HCT116 (cell line): ENCODE measurements around the gene DPEP3. TPM values are rescaled to one million over a fixed set of nuclear protein-coding genes. Genes with fewer than 3 reads are reported as not detected.

Experiments
- ATAC-seq: fragments of 200-7000 bp; cut with Tn5 transposase; 2 replicates; pipeline ENCODE4 v1.9.1; 2020; ENCODE audit warnings: mild to moderate bottlenecking, moderate library complexity
- BruUV-seq: library from RNA; stranded (reverse); fragments of 400-500 nt; replicated peaks from 2 replicates; lab custom pipeline; 2021; lab: Mats Ljungman, UMichigan
- CTCF ChIA-PET: fragments of 300-600 bp; sonication (Branson Sonifier 250); formaldehyde crosslinking; loops from one replicate; lab custom pipeline; 2021; ENCODE audit warnings: antibody characterized with exemption; lab: Charles Lee
- POLR2A ChIA-PET: fragments of 300-600, 350-600 bp; sonication (Branson Sonifier 250); formaldehyde crosslinking; loops from one replicate; lab custom pipeline; 2021; ENCODE audit warnings: antibody characterized with exemption; lab: Charles Lee
- RAD21 ChIA-PET, 2 experiments: fragments of 300-600 bp; sonication (Branson Sonifier 250); formaldehyde crosslinking; loops; one replicate each; lab custom pipeline; 2023; ENCODE audit warnings: low total read pairs in 2 of 2; ENCODE audit not compliant: uncharacterized antibody in 2 of 2, unreplicated experiment in 2 of 2, low non-redundant PET in 1 of 2; lab: Charles Lee
- DNase-seq: peaks from one replicate; pipeline ENCODE4 v3.0.0-alpha.2; 2010; ENCODE audit warnings: low read depth, low spot score
- H2AFZ ChIP-seq: fragments of 200-600 bp; shearing (Covaris generic), sonication (generic); 2 replicates; pipeline ENCODE4 v1.6.1; 2017; ENCODE audit warnings: low read depth, mixed run types, mixed read lengths, antibody characterized with exemption, low read length; ENCODE audit not compliant: poor library complexity, severe bottlenecking
- H3K27ac ChIP-seq: 2 replicates; pipeline ENCODE4 v1.5.1; 2012; ENCODE audit warnings: low read depth, low read length
- H3K27me3 ChIP-seq: fragments of 200-600 bp; sonication (generic); 2 replicates; pipeline ENCODE4 v1.6.1; 2016; ENCODE audit warnings: mixed run types, low read length, mixed read lengths; ENCODE audit not compliant: insufficient read depth
- H3K36me3 ChIP-seq, 2 experiments: fragments of 200-500 bp in 1 of 2; fragments of 200-600 bp in 1 of 2; sonication (Bioruptor generic) in 1 of 2; sonication (generic) in 1 of 2; 2 replicates each; pipeline versions ENCODE4 v1.5.1 to v1.6.1; 2014 to 2016; ENCODE audit warnings: low read length in 2 of 2, inconsistent platforms in 1 of 2, mixed read lengths in 1 of 2, mixed run types in 1 of 2; ENCODE audit not compliant: insufficient read depth in 2 of 2, control insufficient read depth in 1 of 2
- H3K4me1 ChIP-seq, 2 experiments: fragments of 200-600 bp in 1 of 2; sonication (generic) in 1 of 2; 2 replicates each; pipeline versions ENCODE4 v1.5.1 to v1.6.1; 2012 to 2017; ENCODE audit warnings: low read length in 2 of 2, inconsistent platforms in 1 of 2, mild to moderate bottlenecking in 1 of 2, mixed read lengths in 1 of 2, mixed run types in 1 of 2, moderate library complexity in 1 of 2; ENCODE audit not compliant: insufficient read depth in 2 of 2, control insufficient read depth in 1 of 2
- H3K4me2 ChIP-seq: fragments of 200-600 bp; sonication (generic); 2 replicates; pipeline ENCODE4 v1.6.1; 2017; ENCODE audit warnings: mixed run types, low read length, mixed read lengths
- H3K4me3 ChIP-seq, 2 experiments: fragments of 200-600 bp in 1 of 2; sonication (generic) in 1 of 2; replicated peaks in 1 of 2; 2 replicates each; pipeline ENCODE4 v1.5.1; 2011 to 2016; ENCODE audit warnings: low read length in 2 of 2, control low read depth in 1 of 2, low read depth in 1 of 2, mild to moderate bottlenecking in 1 of 2, mixed read lengths in 1 of 2, mixed run types in 1 of 2
- H3K79me2 ChIP-seq: fragments of 200-600 bp; sonication (generic); 2 replicates; pipeline ENCODE4 v1.6.1; 2017; ENCODE audit warnings: mild to moderate bottlenecking, mixed run types, low read length, moderate library complexity, mixed read lengths; ENCODE audit not compliant: insufficient read depth
- H3K9ac ChIP-seq: fragments of 200-600 bp; sonication (generic); 2 replicates; pipeline ENCODE4 v1.6.1; 2016; ENCODE audit warnings: low read length, mixed read lengths
- H3K9me2 ChIP-seq: fragments of 200-600 bp; sonication (generic), shearing (Covaris generic); 2 replicates; pipeline ENCODE4 v1.6.1; 2017; ENCODE audit warnings: mixed run types, mild to moderate bottlenecking, moderate library complexity; ENCODE audit not compliant: insufficient read depth
- H3K9me3 ChIP-seq, 2 experiments: fragments of 200-500 bp in 1 of 2; fragments of 200-600 bp in 1 of 2; sonication (Bioruptor generic) in 1 of 2; sonication (generic) in 1 of 2; 2 replicates each; pipeline ENCODE4 v1.6.1; 2014 to 2017; ENCODE audit warnings: low read length in 2 of 2, mixed read lengths in 2 of 2, inconsistent platforms in 1 of 2, low read depth in 1 of 2, mild to moderate bottlenecking in 1 of 2, mixed run types in 1 of 2, moderate library complexity in 1 of 2; ENCODE audit not compliant: control insufficient read depth in 1 of 2, insufficient read depth in 1 of 2
- H4K20me1 ChIP-seq: fragments of 200-600 bp; sonication (generic), shearing (Covaris generic); 2 replicates; pipeline ENCODE4 v1.6.1; 2017; ENCODE audit warnings: mixed run types, mild to moderate bottlenecking, moderate library complexity; ENCODE audit not compliant: insufficient read depth
- ATF3 ChIP-seq: IDR thresholded peaks from 2 replicates; pipeline ENCODE4 v1.6.1; 2012
- CBX3 ChIP-seq: IDR thresholded peaks from 2 replicates; pipeline ENCODE4 v1.6.1; 2012; ENCODE audit warnings: low read depth
- CEBPB ChIP-seq: IDR thresholded peaks from 2 replicates; pipeline ENCODE4 v1.6.1; 2012; ENCODE audit warnings: low read depth
- EGR1 ChIP-seq: IDR thresholded peaks from 2 replicates; pipeline ENCODE4 v1.6.1; 2012; ENCODE audit warnings: low read depth
- POLR2AphosphoS5 ChIP-seq: IDR thresholded peaks from 2 replicates; pipeline ENCODE4 v1.6.1; 2011; ENCODE audit warnings: mild to moderate bottlenecking, low read depth, low read length, moderate library complexity
- RAD21 ChIP-seq: IDR thresholded peaks from 2 replicates; pipeline ENCODE4 v1.6.1; 2012; ENCODE audit warnings: low read depth, mild to moderate bottlenecking
- REST ChIP-seq: IDR thresholded peaks from 2 replicates; pipeline ENCODE4 v1.6.1; 2012; ENCODE audit warnings: low read depth
- SP1 ChIP-seq: IDR thresholded peaks from 2 replicates; pipeline ENCODE4 v1.6.1; 2012; ENCODE audit warnings: low read depth
- SRF ChIP-seq: IDR thresholded peaks from 2 replicates; pipeline ENCODE4 v1.6.1; 2012; ENCODE audit warnings: low read depth
- TCF7L2 ChIP-seq: IDR thresholded peaks from 2 replicates; pipeline ENCODE4 v1.7.0; 2011; ENCODE audit warnings: borderline replicate concordance, inconsistent platforms; ENCODE audit not compliant: insufficient read depth, insufficient read length; ENCODE audit errors: extremely low read depth
- intact Hi-C: fragments of 100-400 bp; cut with micrococcal nuclease; formaldehyde crosslinking; loops from 2 replicates; pipeline ENCODE4 v1.10.0; 2022
- total RNA-seq: library from RNA; stranded (reverse); gene quantifications from one replicate; pipeline ENCODE4 v1.2.1, GENCODE V29; 2021; ENCODE audit not compliant: unreplicated experiment

Gene DPEP3
- total RNA-seq, 1 experiment from 2014 or later, result not detected

GRCh38 chr16:68015681-68016080 is 35.4 kb upstream of the DPEP3 start, which contains the start of gene DPEP2NB:
TSS of gene DPEP2NB (minus strand) at chr16:68015911. CDS start at chr16:68015770, 141 bp downstream.
- peaks cover 0 to 14% of the 10 kb centered on the region in 2 experiments; a peak in 3 of 4 replicates for H3K4me1 ChIP-seq
- H3K79me2 ChIP-seq, result no peaks in the 10 kb centered on the region
- no peaks in the 10 kb centered on the region for H3K36me3 ChIP-seq
- intact Hi-C loops, result no loop called here
- H4K20me1 ChIP-seq, result no peaks in the 10 kb centered on the region
- TF ChIP-seq RAD21 (no peak), EGR1 (no peak), SP1 (no peak), POLR2AphosphoS5 (no peak), TCF7L2 (no peak), CBX3 (no peak), CEBPB (no peak), SRF (no peak), ATF3 (no peak), REST (no peak)
- DNase-seq (no peak), ATAC-seq (no peak)
- no peak within 1 kb of the TSS for H3K27ac ChIP-seq
- no peak within 1 kb of the TSS for H3K4me3 ChIP-seq
- CTCF ChIA-PET, result no interaction called here
- no peaks in the 10 kb centered on the region for H3K27me3 ChIP-seq
- RAD21 ChIA-PET, result no interaction called here
- no peak within 1 kb of the TSS for H3K9ac ChIP-seq
- H3K4me2 ChIP-seq, result peak within 1 kb of the TSS; percentile 37
- POLR2A ChIA-PET, result no interaction called here
- no TSS peak for BruUV-seq
- no peaks in the 10 kb centered on the region for H3K9me2 ChIP-seq
- H3K9me3 ChIP-seq, result no peaks in the 10 kb centered on the region
- peak within 1 kb of the TSS; percentile 7 for H2AFZ ChIP-seq
